Fibroblast of mammary gland (primary cell): Measurements from ENCODE around the gene PPP2R5C.

Experiments used
- DNase-seq: peaks from one replicate; pipeline ENCODE4 v3.0.0-alpha.2; 2010; ENCODE audit warnings: low read depth
- H3K4me3 ChIP-seq: 2 replicates; pipeline ENCODE4 v1.5.1; 2011; ENCODE audit warnings: low read depth, mild to moderate bottlenecking, low read length, moderate library complexity; ENCODE audit not compliant: control insufficient read depth
- CTCF ChIP-seq: conservative IDR thresholded peaks from 2 replicates; pipeline ENCODE4 v1.5.1; 2011; ENCODE audit warnings: low read depth, low read length, inconsistent platforms; ENCODE audit not compliant: control insufficient read depth, insufficient read depth

The PPP2R5C gene

GRCh38 chr14:101834397-101834796, 72.9 kb downstream of the PPP2R5C start:
- TF ChIP-seq CTCF: no peak
- no peak for DNase-seq
- H3K4me3 ChIP-seq: no peak overlapping the region

GRCh38 chr14:101834800-101835547, 73.5 kb downstream of the PPP2R5C start:
- TF ChIP-seq CTCF: no peak
- peak; percentile 48 for DNase-seq

GRCh38 chr14:101835566-101835965, 74.1 kb downstream of the PPP2R5C start:
- no peak overlapping the region for H3K4me3 ChIP-seq
- DNase-seq: no peak
- no peak for TF ChIP-seq CTCF

More at GRCh38 chr14:101834800-101835547, 73.5 kb downstream of the PPP2R5C start:
- H3K4me3 ChIP-seq: no peak overlapping the region

- TF ChIP-seq CTCF: no peak
- H3K4me3 ChIP-seq: no peak overlapping the region
- DNase-seq: peak; percentile 59
Observed at GRCh38 chr14:101836135-101836534, 74.6 kb downstream of the PPP2R5C start.

- no peak for TF ChIP-seq CTCF
- peak; percentile 28 for DNase-seq
- H3K4me3 ChIP-seq: no peak overlapping the region
Observed at GRCh38 chr14:101838476-101838875, 77.0 kb downstream of the PPP2R5C start.

- H3K4me3 ChIP-seq: no peak overlapping the region
- TF ChIP-seq CTCF: no peak
- no peak for DNase-seq
Observed at GRCh38 chr14:101839236-101839635, 77.7 kb downstream of the PPP2R5C start.
